Measurements from ENCODE around the gene GORAB. TPM values are rescaled to one million over a fixed set of nuclear protein-coding genes. Genes with fewer than 3 reads are reported as not detected.

The GORAB gene
- total and polyA plus RNA-seq, 2 of the 13 experiments (the other 11 are each of a cell fraction or from before 2014, with no cell fraction given) = 6.6 to 9.2 TPM

GRCh38 chr1:170531758-170532657 is at the start of gene GORAB (continued):
- TF ChIP-seq NKX3-1 (CRISPR knock-in tag; IDR thresholded peaks at IDR 0.05) (no peak), BCL3 (CRISPR knock-in tag; IDR thresholded peaks at IDR 0.05) (no peak), RNF2 (conservative IDR thresholded peaks at IDR 0.05; ENCODE audit: low read depth) (no peak), ZNF501 (CRISPR knock-in tag; IDR thresholded peaks at IDR 0.05) (peak; percentile 90), NFATC3 (CRISPR knock-in tag; IDR thresholded peaks at IDR 0.05) (no peak), FOXO1 (CRISPR knock-in tag; IDR thresholded peaks at IDR 0.05) (peak; percentile 39; the same call in 1 of the 2 replicates), SKIL (CRISPR knock-in tag; IDR thresholded peaks at IDR 0.05; ENCODE audit: borderline replicate concordance) (no peak), ZNF740 (CRISPR knock-in tag; IDR thresholded peaks at IDR 0.05) (peak; percentile 57; the same call in 1 of the 2 replicates), POLR2A (IDR thresholded peaks at IDR 0.05; ENCODE audit: insufficient read depth in 1 of 2, low read depth in 2 of 2, low read length in 2 of 2) (peak; percentile 89 to 93), IRX3 (CRISPR knock-in tag; IDR thresholded peaks at IDR 0.05; ENCODE audit: borderline replicate concordance, low read depth) (peak; percentile 80; the same call in 1 of the 2 replicates), ZNF20 (CRISPR knock-in tag; IDR thresholded peaks at IDR 0.05) (no peak), SRY (CRISPR knock-in tag; IDR thresholded peaks at IDR 0.05) (peak; percentile 41; the same call in 1 of the 2 replicates), TOPORS (CRISPR knock-in tag; IDR thresholded peaks at IDR 0.05) (peak; percentile 50; the same call in 1 of the 2 replicates), TRIM22 (IDR thresholded peaks at IDR 0.05) (no peak), ZBTB21 (CRISPR knock-in tag; IDR thresholded peaks at IDR 0.05) (no peak), NFIC (IDR thresholded peaks at IDR 0.05; ENCODE audit: low read length) (peak; percentile 53), KAT2B (IDR thresholded peaks at IDR 0.05; ENCODE audit: borderline replicate concordance, low read depth, low read length) (no peak), ATF2 (CRISPR knock-in tag; IDR thresholded peaks at IDR 0.05) (no peak), FOXA3 (CRISPR knock-in tag; IDR thresholded peaks at IDR 0.05) (no peak; the same call in 1 of the 2 replicates), HMGXB4 (CRISPR knock-in tag; IDR thresholded peaks at IDR 0.05; ENCODE audit: borderline replicate concordance in 1 of 2, low read depth in 1 of 2) (peak; percentile 88 to 91), RBFOX2 (IDR thresholded peaks at IDR 0.05; ENCODE audit: low read depth, low read length) (peak; percentile 82)

Measured in HepG2 (cell line).